Fibroblast of pulmonary artery (primary cell): ENCODE results near the gene TRIM44.

Source experiments
- DNase-seq: peaks from one replicate; pipeline ENCODE4 v3.0.0-alpha.2; 2010; ENCODE audit warnings: low read depth
- H3K4me3 ChIP-seq: replicated peaks from 2 replicates; pipeline ENCODE4 v1.5.1; 2011; ENCODE audit warnings: low read depth, mild to moderate bottlenecking, control low read depth, low read length, moderate library complexity
- TF ChIP-seq, protein P1 (sequence below): IDR thresholded peaks from 2 replicates; pipeline ENCODE4 v1.5.1; 2011; ENCODE audit warnings: mild to moderate bottlenecking, control low read depth, low read length, inconsistent platforms; ENCODE audit errors: missing control alignments

TRIM44 gene

DNA sequence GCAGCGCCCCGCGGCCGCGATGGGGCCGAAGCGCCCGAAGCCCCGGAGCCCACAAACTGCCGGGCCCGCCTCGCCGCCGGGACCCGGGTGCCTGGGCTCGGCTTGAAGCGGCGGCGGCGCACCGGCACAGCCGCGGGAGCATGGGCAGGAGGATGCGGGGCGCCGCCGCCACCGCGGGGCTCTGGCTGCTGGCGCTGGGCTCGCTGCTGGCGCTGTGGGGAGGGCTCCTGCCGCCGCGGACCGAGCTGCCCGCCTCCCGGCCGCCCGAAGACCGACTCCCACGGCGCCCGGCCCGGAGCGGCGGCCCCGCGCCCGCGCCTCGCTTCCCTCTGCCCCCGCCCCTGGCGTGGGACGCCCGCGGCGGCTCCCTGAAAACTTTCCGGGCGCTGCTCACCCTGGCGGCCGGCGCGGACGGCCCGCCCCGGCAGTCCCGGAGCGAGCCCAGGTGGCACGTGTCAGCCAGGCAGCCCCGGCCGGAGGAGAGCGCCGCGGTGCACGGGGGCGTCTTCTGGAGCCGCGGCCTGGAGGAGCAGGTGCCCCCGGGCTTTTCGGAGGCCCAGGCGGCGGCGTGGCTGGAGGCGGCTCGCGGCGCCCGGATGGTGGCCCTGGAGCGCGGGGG, 44.0 kb upstream of the TRIM44 start:
- TF ChIP-seq, protein P1, sequence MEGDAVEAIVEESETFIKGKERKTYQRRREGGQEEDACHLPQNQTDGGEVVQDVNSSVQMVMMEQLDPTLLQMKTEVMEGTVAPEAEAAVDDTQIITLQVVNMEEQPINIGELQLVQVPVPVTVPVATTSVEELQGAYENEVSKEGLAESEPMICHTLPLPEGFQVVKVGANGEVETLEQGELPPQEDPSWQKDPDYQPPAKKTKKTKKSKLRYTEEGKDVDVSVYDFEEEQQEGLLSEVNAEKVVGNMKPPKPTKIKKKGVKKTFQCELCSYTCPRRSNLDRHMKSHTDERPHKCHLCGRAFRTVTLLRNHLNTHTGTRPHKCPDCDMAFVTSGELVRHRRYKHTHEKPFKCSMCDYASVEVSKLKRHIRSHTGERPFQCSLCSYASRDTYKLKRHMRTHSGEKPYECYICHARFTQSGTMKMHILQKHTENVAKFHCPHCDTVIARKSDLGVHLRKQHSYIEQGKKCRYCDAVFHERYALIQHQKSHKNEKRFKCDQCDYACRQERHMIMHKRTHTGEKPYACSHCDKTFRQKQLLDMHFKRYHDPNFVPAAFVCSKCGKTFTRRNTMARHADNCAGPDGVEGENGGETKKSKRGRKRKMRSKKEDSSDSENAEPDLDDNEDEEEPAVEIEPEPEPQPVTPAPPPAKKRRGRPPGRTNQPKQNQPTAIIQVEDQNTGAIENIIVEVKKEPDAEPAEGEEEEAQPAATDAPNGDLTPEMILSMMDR: no peak
- peak overlapping the region; percentile 66 for H3K4me3 ChIP-seq
- DNase-seq: peak; percentile 46

GRCh38 chr11:35619116-35619854, 43.3 kb upstream of the TRIM44 start:
- TF ChIP-seq, protein P1: no peak
- DNase-seq: peak; percentile 43
- H3K4me3 ChIP-seq: peak overlapping the region; percentile 66

DNA sequence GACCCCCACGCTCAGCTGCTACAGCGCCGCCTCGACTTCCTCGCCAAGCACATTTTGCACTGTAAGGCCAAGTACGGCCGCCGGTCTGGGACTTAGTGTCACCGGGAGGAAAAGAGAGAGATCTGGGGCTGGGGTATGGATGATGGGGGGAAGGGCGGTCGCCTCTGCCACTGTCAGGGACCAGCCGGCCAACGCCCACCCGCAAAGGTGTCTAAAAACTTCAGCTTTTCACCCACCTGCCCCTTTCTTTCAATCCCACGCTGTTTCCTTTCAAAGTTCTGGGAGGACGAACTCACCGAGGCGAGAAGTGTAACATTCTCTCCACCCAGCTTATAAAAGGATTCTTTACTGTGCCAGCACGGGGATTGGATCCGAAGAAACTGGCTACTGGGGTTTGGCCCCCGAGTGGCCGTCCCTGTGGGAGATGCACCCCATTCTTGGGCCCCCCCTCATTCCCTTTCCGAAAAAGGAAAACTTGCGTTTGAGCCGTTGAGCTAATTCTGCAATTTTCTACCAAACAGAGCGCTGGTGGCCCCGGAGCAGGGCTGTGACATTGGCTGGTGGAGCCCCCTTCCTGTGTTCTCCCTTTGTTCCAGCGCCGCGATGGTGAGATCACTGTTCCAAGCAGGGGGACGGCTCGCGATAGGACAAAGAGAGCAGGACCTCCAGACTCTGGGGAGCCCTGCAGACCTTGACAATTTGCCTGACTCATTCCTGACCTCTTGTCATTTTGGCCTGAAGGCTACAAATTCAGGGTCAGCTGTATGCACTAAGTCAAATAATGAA, 42.5 kb upstream of the TRIM44 start:
- TF ChIP-seq, protein P1: no peak
- DNase-seq: peak; percentile 34
- H3K4me3 ChIP-seq: peak overlapping the region; percentile 66

GRCh38 chr11:35620795-35621194, 41.8 kb upstream of the TRIM44 start:
- TF ChIP-seq, protein P1: no peak
- DNase-seq: no peak
- peak overlapping the region; percentile 66 for H3K4me3 ChIP-seq

DNA sequence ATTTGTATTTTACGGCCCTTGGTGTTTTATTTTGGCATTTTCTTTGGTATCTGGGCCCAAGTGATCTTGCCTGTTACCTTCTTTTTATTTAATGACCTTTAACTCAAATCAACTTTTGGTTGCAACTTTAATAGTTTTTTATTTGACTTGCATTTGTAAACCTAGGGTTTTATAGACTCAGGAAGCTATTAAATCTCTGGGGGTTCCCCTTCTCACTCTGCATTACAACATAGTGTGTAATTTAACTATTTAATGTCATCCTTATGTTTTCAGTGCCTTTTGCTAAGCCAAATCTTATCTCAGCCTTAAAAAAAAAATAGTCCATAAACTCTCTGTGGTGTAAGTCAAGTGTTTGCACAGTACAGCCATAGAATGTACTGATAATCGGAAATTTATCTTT, 41.0 kb upstream of the TRIM44 start:
- TF ChIP-seq, protein P1: no peak
- H3K4me3 ChIP-seq: peak overlapping the region; percentile 66

GRCh38 chr11:35622070-35622469, 40.5 kb upstream of the TRIM44 start:
- TF ChIP-seq, protein P1: no peak
- no peak overlapping the region for H3K4me3 ChIP-seq
- peak; percentile 88 for DNase-seq

More for the DNA sequence above, 41.0 kb upstream of the TRIM44 start:
- peak; percentile 33 for DNase-seq
